ENCODE results near the gene SLC27A1.

- TF ChIP-seq CTCF (IDR thresholded peaks at IDR 0.05) (no peak), EZH2phosphoT487 (IDR thresholded peaks at IDR 0.05; ENCODE audit: borderline replicate concordance, low read depth) (no peak), EP300 (IDR thresholded peaks at IDR 0.05; ENCODE audit: borderline replicate concordance in 1 of 2, low read depth in 1 of 2, low read length in 1 of 2) (no peak)
Observed at GRCh38 chr19:17542042-17542441, 71.7 kb downstream of the SLC27A1 start.
